Neural cell (in vitro differentiated cells): ENCODE results near the gene GOLGA8B. TPM values are rescaled to one million over a fixed set of nuclear protein-coding genes. Genes with fewer than 3 reads are reported as not detected.

Source experiments
- H2AFZ ChIP-seq: fragments of 200-600, 300-800 bp; sonication (generic), shearing (Covaris generic); 2 replicates; pipeline ENCODE4 v1.6.0; 2014; ENCODE audit warnings: low read depth, mild to moderate bottlenecking, antibody characterized with exemption, low read length, moderate library complexity
- H3F3A ChIP-seq: fragments of 200-600 bp; shearing (Covaris generic); 2 replicates; pipeline ENCODE4 v1.6.1; 2016; ENCODE audit warnings: mild to moderate bottlenecking, moderate library complexity, mixed read lengths, antibody characterized with exemption, low read length; ENCODE audit not compliant: insufficient read depth, poor library complexity, severe bottlenecking
- H3K27ac ChIP-seq: fragments of 200-600, 300-800 bp; sonication (generic), shearing (Covaris generic); 2 replicates; pipeline ENCODE4 v1.5.1; 2014; ENCODE audit warnings: mild to moderate bottlenecking, low read length, moderate library complexity
- H3K27me3 ChIP-seq: fragments of 300-800, 200-600 bp; sonication (generic), shearing (Covaris generic); 2 replicates; pipeline ENCODE4 v1.6.0; 2014; ENCODE audit warnings: mild to moderate bottlenecking, low read depth, low read length, moderate library complexity; ENCODE audit not compliant: insufficient read depth
- H3K36me3 ChIP-seq: fragments of 300-800, 200-600 bp; sonication (generic), shearing (Covaris generic); 2 replicates; pipeline ENCODE4 v1.5.1; 2014; ENCODE audit warnings: mild to moderate bottlenecking, antibody characterized with exemption, low read length, moderate library complexity; ENCODE audit not compliant: insufficient read depth
- H3K4me2 ChIP-seq: fragments of 300-800, 200-600 bp; sonication (generic), shearing (Covaris generic); 2 replicates; pipeline ENCODE4 v1.6.0; 2014; ENCODE audit warnings: mild to moderate bottlenecking, low read length
- H3K4me3 ChIP-seq: fragments of 300-800, 200-600 bp; sonication (generic), shearing (Covaris generic); 2 replicates; pipeline ENCODE4 v1.5.1; 2014; ENCODE audit warnings: mild to moderate bottlenecking, low read length, moderate library complexity
- H3K79me2 ChIP-seq: fragments of 200-600 bp; shearing (Covaris generic); replicated peaks from 2 replicates; pipeline ENCODE4 v1.6.0; 2014; ENCODE audit warnings: mild to moderate bottlenecking, low read length, moderate library complexity; ENCODE audit not compliant: insufficient read depth
- H3K9ac ChIP-seq: fragments of 300-800, 200-600 bp; sonication (generic), shearing (Covaris generic); 2 replicates; pipeline ENCODE4 v1.6.1; 2016; ENCODE audit warnings: mild to moderate bottlenecking, low read length, mixed read lengths
- H3K9me2 ChIP-seq: fragments of 200-600 bp; shearing (Covaris generic); 2 replicates; pipeline ENCODE4 v1.6.1; 2016; ENCODE audit warnings: mild to moderate bottlenecking, low read length, mixed read lengths; ENCODE audit not compliant: insufficient read depth
- H3K9me3 ChIP-seq: fragments of 200-600, 300-800 bp; sonication (generic), shearing (Covaris generic); 2 replicates; pipeline ENCODE4 v1.6.1; 2016; ENCODE audit warnings: mild to moderate bottlenecking, mixed run types, low read length, moderate library complexity, mixed read lengths
- H4K20me1 ChIP-seq: fragments of 200-600 bp; shearing (Covaris generic); 2 replicates; pipeline ENCODE4 v1.6.1; 2016; ENCODE audit warnings: mild to moderate bottlenecking, mixed run types; ENCODE audit not compliant: insufficient read depth
- CTCF ChIP-seq: fragments of 450-650 bp; IDR thresholded peaks from 2 replicates; pipeline ENCODE4 v1.5.1; 2014; ENCODE audit warnings: antibody characterized with exemption, mild to moderate bottlenecking, moderate library complexity; ENCODE audit not compliant: poor library complexity, severe bottlenecking
- EP300 ChIP-seq: fragments of 450-650 bp; conservative IDR thresholded peaks from 2 replicates; pipeline ENCODE4 v1.6.1; 2014; ENCODE audit warnings: antibody characterized with exemption, mild to moderate bottlenecking, moderate library complexity; ENCODE audit not compliant: poor library complexity, severe bottlenecking
- EZH2 ChIP-seq: fragments of 200-600, 300-800 bp; shearing (Covaris generic), sonication (generic); IDR thresholded peaks from 2 replicates; pipeline ENCODE4 v1.6.1; 2014; ENCODE audit warnings: antibody characterized with exemption, low read length, borderline replicate concordance, mild to moderate bottlenecking; ENCODE audit not compliant: insufficient read depth, poor library complexity, severe bottlenecking
- MXI1 ChIP-seq: fragments of 450-650 bp; conservative IDR thresholded peaks from 2 replicates; pipeline ENCODE4 v1.6.1; 2014; ENCODE audit warnings: antibody characterized with exemption, mild to moderate bottlenecking; ENCODE audit not compliant: poor library complexity, severe bottlenecking
- POLR2AphosphoS5 ChIP-seq: IDR thresholded peaks from 2 replicates; pipeline ENCODE4 v1.6.1; 2012
- RAD21 ChIP-seq: fragments of 450-650 bp; conservative IDR thresholded peaks from 2 replicates; pipeline ENCODE4 v1.6.1; 2014; ENCODE audit warnings: antibody characterized with exemption, mild to moderate bottlenecking, moderate library complexity
- SMC3 ChIP-seq: fragments of 450-650 bp; conservative IDR thresholded peaks from 2 replicates; pipeline ENCODE4 v1.6.1; 2014; ENCODE audit warnings: antibody characterized with exemption, mild to moderate bottlenecking, moderate library complexity; ENCODE audit not compliant: poor library complexity
- TAF1 ChIP-seq: IDR thresholded peaks from 2 replicates; pipeline ENCODE4 v1.6.1; 2012; ENCODE audit warnings: low read depth
- polyA plus RNA-seq: library from polyadenylated mRNA; depleted of rRNA; stranded (reverse); fragments of >200 nt; gene quantifications from 2 replicates; pipeline ENCODE4 v1.2.3, GENCODE V29; 2014
- TF ChIP-seq, protein P1 (sequence below): IDR thresholded peaks from 2 replicates; pipeline ENCODE4 v1.6.1; 2012; ENCODE audit warnings: borderline replicate concordance

The GOLGA8B gene
- polyA plus RNA-seq, 1 donor from 2014 or later, result 462 TPM

GRCh38 chr15:34584330-34584668, 848 bp upstream of the GOLGA8B start:
- Histone ChIP-seq H3K9ac (peak overlapping the region; percentile 85), H3K27ac (peak overlapping the region; percentile 87)

GRCh38 chr15:34582461-34583371, 735 bp downstream of the GOLGA8B start:
- H3K9me2 ChIP-seq, result no peaks in the 10 kb centered on the region
- no peaks in the 10 kb centered on the region for H3F3A ChIP-seq
- peak overlapping the region; percentile 58 for H3K4me2 ChIP-seq
- peak overlapping the region; percentile 85 for H3K9ac ChIP-seq
- no peaks in the 10 kb centered on the region for H3K27me3 ChIP-seq
- H2AFZ ChIP-seq, result no peak overlapping the region
- no peaks in the 10 kb centered on the region for H3K36me3 ChIP-seq
- no peaks in the 10 kb centered on the region for H3K9me3 ChIP-seq
- no peaks in the 10 kb centered on the region for H4K20me1 ChIP-seq
- H3K79me2 ChIP-seq, result peaks cover 6% of the 10 kb centered on the region
- H3K27ac ChIP-seq, result peak overlapping the region; percentile 87
- peak overlapping the region; percentile 79 for H3K4me3 ChIP-seq
- no peak for TF ChIP-seq RAD21
- no peak for TF ChIP-seq EP300
- no peak for TF ChIP-seq TAF1
- TF ChIP-seq EZH2, result no peak
- TF ChIP-seq CTCF, result no peak
- no peak for TF ChIP-seq POLR2AphosphoS5
- TF ChIP-seq, protein P1, sequence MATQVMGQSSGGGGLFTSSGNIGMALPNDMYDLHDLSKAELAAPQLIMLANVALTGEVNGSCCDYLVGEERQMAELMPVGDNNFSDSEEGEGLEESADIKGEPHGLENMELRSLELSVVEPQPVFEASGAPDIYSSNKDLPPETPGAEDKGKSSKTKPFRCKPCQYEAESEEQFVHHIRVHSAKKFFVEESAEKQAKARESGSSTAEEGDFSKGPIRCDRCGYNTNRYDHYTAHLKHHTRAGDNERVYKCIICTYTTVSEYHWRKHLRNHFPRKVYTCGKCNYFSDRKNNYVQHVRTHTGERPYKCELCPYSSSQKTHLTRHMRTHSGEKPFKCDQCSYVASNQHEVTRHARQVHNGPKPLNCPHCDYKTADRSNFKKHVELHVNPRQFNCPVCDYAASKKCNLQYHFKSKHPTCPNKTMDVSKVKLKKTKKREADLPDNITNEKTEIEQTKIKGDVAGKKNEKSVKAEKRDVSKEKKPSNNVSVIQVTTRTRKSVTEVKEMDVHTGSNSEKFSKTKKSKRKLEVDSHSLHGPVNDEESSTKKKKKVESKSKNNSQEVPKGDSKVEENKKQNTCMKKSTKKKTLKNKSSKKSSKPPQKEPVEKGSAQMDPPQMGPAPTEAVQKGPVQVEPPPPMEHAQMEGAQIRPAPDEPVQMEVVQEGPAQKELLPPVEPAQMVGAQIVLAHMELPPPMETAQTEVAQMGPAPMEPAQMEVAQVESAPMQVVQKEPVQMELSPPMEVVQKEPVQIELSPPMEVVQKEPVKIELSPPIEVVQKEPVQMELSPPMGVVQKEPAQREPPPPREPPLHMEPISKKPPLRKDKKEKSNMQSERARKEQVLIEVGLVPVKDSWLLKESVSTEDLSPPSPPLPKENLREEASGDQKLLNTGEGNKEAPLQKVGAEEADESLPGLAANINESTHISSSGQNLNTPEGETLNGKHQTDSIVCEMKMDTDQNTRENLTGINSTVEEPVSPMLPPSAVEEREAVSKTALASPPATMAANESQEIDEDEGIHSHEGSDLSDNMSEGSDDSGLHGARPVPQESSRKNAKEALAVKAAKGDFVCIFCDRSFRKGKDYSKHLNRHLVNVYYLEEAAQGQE, result no peak

More at GRCh38 chr15:34584330-34584668, 848 bp upstream of the GOLGA8B start:
- no peaks in the 10 kb centered on the region for H3K36me3 ChIP-seq
- TF ChIP-seq, protein P1, result no peak
- TF ChIP-seq CTCF (no peak), EP300 (no peak), TAF1 (no peak), SMC3 (no peak), MXI1 (no peak), RAD21 (no peak), POLR2AphosphoS5 (no peak), EZH2 (no peak)
- H3K79me2 ChIP-seq, result peaks cover 6% of the 10 kb centered on the region
- H3K9me2 ChIP-seq, result no peaks in the 10 kb centered on the region
- H3K4me3 ChIP-seq, result peak overlapping the region; percentile 79
- H3K27me3 ChIP-seq, result no peaks in the 10 kb centered on the region
- no peaks in the 10 kb centered on the region for H3K9me3 ChIP-seq
- H2AFZ ChIP-seq, result peak overlapping the region; percentile 80
- no peaks in the 10 kb centered on the region for H3F3A ChIP-seq
- H3K4me2 ChIP-seq, result peak overlapping the region; percentile 73
- no peaks in the 10 kb centered on the region for H4K20me1 ChIP-seq
